Left lobe of liver (tissue), 2 donors: ENCODE measurements around the gene PRSS2. TPM values are rescaled to one million over a fixed set of nuclear protein-coding genes. Genes with fewer than 3 reads are reported as not detected.

Experiments
- ATAC-seq: fragments of 200-7000 bp; cut with Tn5 transposase; one replicate; pipeline ENCODE4 v1.9.1; 2020; ENCODE audit warnings: mild to moderate bottlenecking, moderate library complexity
- DNase-seq: peaks from one replicate; pipeline ENCODE4 v3.0.0-alpha.2; 2020; ENCODE audit warnings: low spot score
- total RNA-seq: library from RNA; stranded (reverse); gene quantifications from one replicate; pipeline ENCODE4 v1.2.1, GENCODE V29; 2021
- donor health status: DM: no; HTN: no; CAD: no; lungs with moderate emphysema.
- donor health status: DM: no; HTN: yes; CAD: no.

The PRSS2 gene
- total RNA-seq, 1 donor from 2014 or later, result 53.2 TPM

GRCh38 chr7:142819530-142819929, 48.8 kb downstream of the PRSS2 start:
- DNase-seq (no peak), ATAC-seq (no peak)

DNA sequence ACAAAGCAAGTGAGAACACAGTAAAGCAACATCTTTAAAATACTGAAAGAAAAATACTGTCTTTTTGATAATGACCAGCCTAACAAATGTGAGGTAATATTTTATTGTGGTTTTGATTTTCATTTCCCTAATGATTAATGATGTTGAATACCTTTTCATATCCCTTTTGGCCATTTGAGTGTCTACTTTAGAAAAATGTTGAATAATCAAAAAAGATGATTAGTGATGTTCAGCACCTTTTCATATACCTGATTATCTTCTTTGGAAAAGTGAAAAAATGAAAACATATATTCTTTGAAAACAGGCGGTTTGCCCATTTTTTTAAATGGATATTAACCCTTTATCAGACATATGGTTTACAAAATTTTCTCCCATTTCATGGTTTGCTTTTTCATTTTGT, 51.9 kb downstream of the PRSS2 start:
- ATAC-seq (no peak), DNase-seq (no peak)

Other genes with a start within 250 kb of the PRSS2 start
- 19.7 TPM for gene PRSS1, start 21.5 kb upstream of the PRSS2 start, total RNA-seq
- 5.1 TPM for gene EPHB6, start 84.1 kb downstream of the PRSS2 start, total RNA-seq
- gene TRPV6, start 114.8 kb downstream of the PRSS2 start, total RNA-seq, result 0.53 TPM
- gene TRPV5, start 162.8 kb downstream of the PRSS2 start, total RNA-seq, result not detected
- not detected for gene LLCFC1, start 168.5 kb downstream of the PRSS2 start, total RNA-seq
- gene KEL, start 191.4 kb downstream of the PRSS2 start, total RNA-seq, result 0.28 TPM